Measurements from ENCODE around the gene PROKR1. TPM values are rescaled to one million over a fixed set of nuclear protein-coding genes. Genes with fewer than 3 reads are reported as not detected.

Gene PROKR1
- total RNA-seq, 4 donors from 2014 or later, result 0.22 to 0.63 TPM; not detected in 2

DNA sequence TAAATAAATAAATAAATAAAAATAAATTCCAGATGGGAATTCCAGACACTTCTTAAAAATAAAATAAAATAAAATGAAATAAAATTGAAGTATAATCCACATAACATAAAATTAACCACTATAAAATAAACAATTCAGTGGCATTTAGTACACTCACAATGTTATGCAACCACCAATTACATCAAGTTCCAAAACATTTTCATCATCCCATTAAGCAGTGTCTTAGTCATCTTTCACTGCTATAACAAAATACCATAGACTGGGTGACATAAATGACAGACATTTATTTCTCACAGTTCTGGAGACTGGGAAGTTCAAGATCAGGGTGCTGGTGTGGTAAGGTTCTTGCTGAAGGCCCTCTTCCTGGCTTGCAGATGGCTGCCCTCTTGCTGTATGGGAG is 22.6 kb upstream of the PROKR1 start:
- Histone ChIP-seq H3K27ac (no peak overlapping the region), H3K9me3 (peaks cover 0 to 21% (median 0%) of the 10 kb centered on the region in 4 donors), H3K4me3 (no peak overlapping the region), H3K27me3 (no peaks in the 10 kb centered on the region), H3K36me3 (no peaks in the 10 kb centered on the region), H3K4me1 (no peaks in the 10 kb centered on the region)
- TF ChIP-seq EP300 (IDR thresholded peaks at IDR 0.05) (no peak), POLR2A (IDR thresholded peaks at IDR 0.05) (no peak)
- TF ChIP-seq, protein P1, sequence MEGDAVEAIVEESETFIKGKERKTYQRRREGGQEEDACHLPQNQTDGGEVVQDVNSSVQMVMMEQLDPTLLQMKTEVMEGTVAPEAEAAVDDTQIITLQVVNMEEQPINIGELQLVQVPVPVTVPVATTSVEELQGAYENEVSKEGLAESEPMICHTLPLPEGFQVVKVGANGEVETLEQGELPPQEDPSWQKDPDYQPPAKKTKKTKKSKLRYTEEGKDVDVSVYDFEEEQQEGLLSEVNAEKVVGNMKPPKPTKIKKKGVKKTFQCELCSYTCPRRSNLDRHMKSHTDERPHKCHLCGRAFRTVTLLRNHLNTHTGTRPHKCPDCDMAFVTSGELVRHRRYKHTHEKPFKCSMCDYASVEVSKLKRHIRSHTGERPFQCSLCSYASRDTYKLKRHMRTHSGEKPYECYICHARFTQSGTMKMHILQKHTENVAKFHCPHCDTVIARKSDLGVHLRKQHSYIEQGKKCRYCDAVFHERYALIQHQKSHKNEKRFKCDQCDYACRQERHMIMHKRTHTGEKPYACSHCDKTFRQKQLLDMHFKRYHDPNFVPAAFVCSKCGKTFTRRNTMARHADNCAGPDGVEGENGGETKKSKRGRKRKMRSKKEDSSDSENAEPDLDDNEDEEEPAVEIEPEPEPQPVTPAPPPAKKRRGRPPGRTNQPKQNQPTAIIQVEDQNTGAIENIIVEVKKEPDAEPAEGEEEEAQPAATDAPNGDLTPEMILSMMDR (IDR thresholded peaks at IDR 0.05), result no peak
- no peak for DNase-seq (ENCODE audit: low spot score in 2 of 2)

DNA sequence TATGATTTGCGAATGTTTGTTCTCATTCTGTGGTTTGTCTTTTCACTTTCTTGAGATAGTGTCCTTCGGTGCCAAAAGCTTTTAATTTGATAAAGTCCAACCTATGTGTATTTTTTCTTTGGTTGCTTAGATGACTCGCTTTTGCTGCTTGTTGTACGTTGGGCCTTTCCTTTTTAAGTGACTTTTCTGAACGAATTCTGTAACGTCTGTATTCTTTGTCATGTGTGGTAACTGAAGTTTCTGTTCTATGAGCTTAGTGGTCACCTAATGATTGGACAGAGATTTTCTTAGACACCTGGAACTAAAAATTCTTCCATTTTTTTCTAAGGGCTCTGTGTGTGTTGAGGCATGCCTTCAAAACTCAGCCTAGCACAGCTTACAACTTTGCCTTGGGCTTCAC is 19.6 kb upstream of the PROKR1 start:
- no peak for DNase-seq (ENCODE audit: low spot score in 2 of 2)
- Histone ChIP-seq H3K4me1 (no peaks in the 10 kb centered on the region), H3K36me3 (no peaks in the 10 kb centered on the region), H3K27me3 (no peaks in the 10 kb centered on the region), H3K9me3 (peaks cover 0 to 27% (median 0%) of the 10 kb centered on the region in 4 donors), H3K4me3 (no peak overlapping the region), H3K27ac (no peak overlapping the region)
- TF ChIP-seq EP300 (IDR thresholded peaks at IDR 0.05), result no peak
- TF ChIP-seq POLR2A (IDR thresholded peaks at IDR 0.05), result no peak
- TF ChIP-seq, protein P1 (IDR thresholded peaks at IDR 0.05), result no peak
- 93 to 96% methylated on average over 6 of the region's 6 CpGs for WGBS, 2 donors

DNA sequence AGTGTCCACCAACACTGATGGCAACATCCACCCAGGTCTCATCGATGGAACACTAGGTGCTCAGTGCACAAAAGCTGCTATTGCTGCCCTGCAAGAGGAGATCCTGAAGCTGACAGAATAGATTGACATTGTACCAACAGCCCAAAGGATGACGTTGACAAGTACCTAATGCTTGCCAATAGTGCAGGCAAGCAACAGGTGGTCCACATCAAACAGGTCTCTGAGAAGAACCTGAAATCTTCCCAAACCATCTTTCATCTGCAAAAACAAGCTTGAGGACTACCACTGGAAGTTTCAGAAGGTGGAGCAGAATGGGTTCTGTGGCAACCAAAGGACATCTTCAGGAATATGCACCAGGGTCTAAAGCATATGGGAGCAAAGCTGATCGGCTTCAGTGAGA is 15.8 kb upstream of the PROKR1 start:
- WGBS, 2 donors, result 86% methylated on average over 3 of the region's 3 CpGs
- TF ChIP-seq, protein P1 (IDR thresholded peaks at IDR 0.05), result no peak
- TF ChIP-seq EP300 (IDR thresholded peaks at IDR 0.05), result no peak
- TF ChIP-seq POLR2A (IDR thresholded peaks at IDR 0.05), result no peak
- Histone ChIP-seq H3K9me3 (peaks cover 0 to 11% (median 0%) of the 10 kb centered on the region in 4 donors), H3K36me3 (no peaks in the 10 kb centered on the region), H3K4me3 (no peak overlapping the region), H3K27ac (no peak overlapping the region), H3K4me1 (no peaks in the 10 kb centered on the region), H3K27me3 (no peaks in the 10 kb centered on the region)
- DNase-seq (ENCODE audit: low spot score in 2 of 2), result no peak

DNA sequence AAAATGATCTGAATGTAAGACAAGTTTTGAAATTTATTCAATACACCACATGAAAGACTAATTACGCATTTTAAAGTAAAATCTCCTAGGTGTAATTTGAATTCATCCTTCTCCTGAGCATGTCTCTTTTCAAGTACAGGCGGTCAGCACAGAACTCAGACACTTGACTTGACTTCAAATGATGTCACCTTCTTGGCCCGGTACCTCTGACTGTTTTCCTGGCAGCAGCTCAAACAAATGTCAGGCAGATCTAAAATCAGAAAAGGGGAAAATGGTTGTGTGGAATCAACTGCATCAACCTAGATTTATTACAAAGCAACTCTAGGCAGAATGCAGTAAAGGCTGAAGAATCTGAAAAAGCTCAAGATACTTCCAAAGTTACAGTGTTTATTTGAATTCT is 11.4 kb upstream of the PROKR1 start:
- 50 to 58% methylated on average over 3 of the region's 3 CpGs for WGBS, 2 donors

DNA sequence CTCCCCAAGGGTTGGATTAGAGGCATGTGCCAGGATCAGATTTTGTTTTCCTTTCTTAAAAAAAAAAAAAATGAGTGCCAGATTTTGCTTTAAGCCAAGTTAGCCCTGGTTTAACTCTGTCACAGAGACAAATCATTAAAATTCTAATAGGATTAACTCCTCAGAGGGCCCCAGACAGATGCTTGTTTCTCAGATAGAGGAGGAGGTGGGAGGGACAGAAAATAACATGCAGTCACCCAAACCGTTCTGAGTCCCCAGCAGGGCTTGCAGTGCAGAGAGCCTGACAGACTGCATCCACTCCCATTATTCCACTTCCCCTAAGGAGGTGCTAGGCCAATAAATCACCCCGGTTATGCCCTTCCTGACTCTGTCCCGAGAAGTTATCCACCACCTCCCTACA is 6.3 kb upstream of the PROKR1 start:
- H3K4me3 ChIP-seq, result no peak overlapping the region
- H3K27me3 ChIP-seq, result peaks cover 0 to under 1% of the 10 kb centered on the region in 2 donors
- H3K27ac ChIP-seq, result no peak overlapping the region
- no peaks in the 10 kb centered on the region for H3K36me3 ChIP-seq
- DNase-seq (ENCODE audit: low spot score in 2 of 2), result no peak
- WGBS, 2 donors, result 41 to 43% methylated on average over 3 of the region's 3 CpGs
- H3K9me3 ChIP-seq, result peaks cover 0 to 20% (median 4%) of the 10 kb centered on the region in 4 donors
- no peak for TF ChIP-seq POLR2A (IDR thresholded peaks at IDR 0.05)
- TF ChIP-seq, protein P1 (IDR thresholded peaks at IDR 0.05), result no peak
- no peak for TF ChIP-seq EP300 (IDR thresholded peaks at IDR 0.05)
- no peaks in the 10 kb centered on the region for H3K4me1 ChIP-seq

More for the DNA sequence above, 11.4 kb upstream of the PROKR1 start:
- Histone ChIP-seq H3K27me3 (no peaks in the 10 kb centered on the region), H3K4me3 (no peak overlapping the region), H3K36me3 (no peaks in the 10 kb centered on the region), H3K9me3 (peaks cover 0 to 11% (median 0%) of the 10 kb centered on the region in 4 donors), H3K4me1 (no peaks in the 10 kb centered on the region), H3K27ac (no peak overlapping the region)
- no peak for TF ChIP-seq EP300 (IDR thresholded peaks at IDR 0.05)
- no peak for DNase-seq (ENCODE audit: low spot score in 2 of 2)

All from tibial nerve (tissue), 4 donors.